GM12878 (cell line): ENCODE data around the gene FAM186B. TPM values are rescaled to one million over a fixed set of nuclear protein-coding genes. Genes with fewer than 3 reads are reported as not detected.

ENCODE experiments used
- BHLHE40 ChIP-seq, 2 experiments: fragments of 450-650 bp in 1 of 2; IDR thresholded peaks; 2 replicates each; pipeline ENCODE4 v1.6.1; 2011 to 2017; ENCODE audit warnings: low read depth in 2 of 2, borderline replicate concordance in 1 of 2, improper control_type of control experiment in 1 of 2, low read length in 1 of 2, mild to moderate bottlenecking in 1 of 2
- CBX3 ChIP-seq: fragments of 200-600 bp; sonication (generic); IDR thresholded peaks from 2 replicates; pipeline ENCODE4 v1.6.1; 2016; ENCODE audit warnings: low read depth, borderline replicate concordance
- CEBPB ChIP-seq, 2 experiments: fragments of 150-350 bp in 1 of 2; IDR thresholded peaks; 2 replicates each; pipeline ENCODE4 v1.6.1; 2012 to 2014; ENCODE audit warnings: low read depth in 2 of 2, low read length in 2 of 2, borderline replicate concordance in 1 of 2, inconsistent platforms in 1 of 2
- DPF2 ChIP-seq: fragments of 450-650 bp; IDR thresholded peaks from 2 replicates; pipeline ENCODE4 v1.6.1; 2017; ENCODE audit warnings: mild to moderate bottlenecking
- FOXK2 ChIP-seq: fragments of 450-650 bp; IDR thresholded peaks from 2 replicates; pipeline ENCODE4 v1.6.1; 2017; ENCODE audit warnings: mild to moderate bottlenecking, moderate library complexity
- FOXM1 ChIP-seq: IDR thresholded peaks from 2 replicates; pipeline ENCODE4 v1.6.1; 2012; ENCODE audit warnings: low read depth, mild to moderate bottlenecking, inconsistent platforms, low read length, moderate library complexity
- HCFC1 ChIP-seq: fragments of 150-350 bp; IDR thresholded peaks from 2 replicates; pipeline ENCODE4 v1.6.1; 2014; ENCODE audit warnings: low read length
- HDGF ChIP-seq: fragments of 450-650 bp; IDR thresholded peaks from 2 replicates; pipeline ENCODE4 v1.6.1; 2016; ENCODE audit warnings: antibody characterized with exemption
- IKZF2 ChIP-seq, 2 experiments: fragments of 450-650 bp; IDR thresholded peaks; 2 replicates each; pipeline ENCODE4 v1.6.1; 2017; ENCODE audit warnings: mild to moderate bottlenecking in 2 of 2, moderate library complexity in 2 of 2
- KDM1A ChIP-seq: fragments of 200-600 bp; sonication (generic); IDR thresholded peaks from 2 replicates; pipeline ENCODE4 v1.6.1; 2016; ENCODE audit warnings: borderline replicate concordance
- MEF2B ChIP-seq: fragments of 450-650 bp; IDR thresholded peaks from 2 replicates; pipeline ENCODE4 v1.6.1; 2018; ENCODE audit warnings: mild to moderate bottlenecking, moderate library complexity; ENCODE audit not compliant: partially characterized antibody, poor library complexity, severe bottlenecking
- MXI1 ChIP-seq: fragments of 150-350 bp; IDR thresholded peaks from 2 replicates; pipeline ENCODE4 v1.6.1; 2011; ENCODE audit warnings: low read depth, mild to moderate bottlenecking, inconsistent platforms, low read length, improper control_type of control experiment
- MYC ChIP-seq: IDR thresholded peaks from 2 replicates; pipeline ENCODE4 v1.6.1; 2011; ENCODE audit warnings: mild to moderate bottlenecking, low read length, moderate library complexity, inconsistent platforms; ENCODE audit not compliant: insufficient read depth, insufficient replicate concordance, insufficient read length, severe bottlenecking
- NFIC ChIP-seq: IDR thresholded peaks from 2 replicates; pipeline ENCODE4 v1.6.1; 2012; ENCODE audit warnings: low read depth, mild to moderate bottlenecking, inconsistent platforms, low read length, moderate library complexity
- NFYA ChIP-seq: IDR thresholded peaks from 2 replicates; pipeline ENCODE4 v1.6.1; 2011; ENCODE audit warnings: low read depth, mild to moderate bottlenecking, low read length, improper control_type of control experiment, borderline replicate concordance
- NR2C1 ChIP-seq: fragments of 450-650 bp; IDR thresholded peaks from 2 replicates; pipeline ENCODE4 v1.6.1; 2017; ENCODE audit warnings: antibody characterized with exemption, mild to moderate bottlenecking, moderate library complexity
- NR2F1 ChIP-seq: fragments of 450-650 bp; conservative IDR thresholded peaks from 2 replicates; pipeline ENCODE4 v1.6.1; 2017; ENCODE audit warnings: mild to moderate bottlenecking
- PAX8 ChIP-seq: fragments of 450-650 bp; IDR thresholded peaks from 2 replicates; pipeline ENCODE4 v1.6.1; 2017; ENCODE audit warnings: mild to moderate bottlenecking, moderate library complexity
- POLR2AphosphoS5 ChIP-seq: IDR thresholded peaks from 2 replicates; pipeline ENCODE4 v1.6.1; 2011; ENCODE audit warnings: mild to moderate bottlenecking, low read length, inconsistent platforms
- POU2F2 ChIP-seq: IDR thresholded peaks from 3 replicates; pipeline ENCODE4 v1.6.1; 2011; ENCODE audit warnings: low read depth, mild to moderate bottlenecking, low read length, borderline replicate concordance
- RAD21 ChIP-seq: IDR thresholded peaks from 2 replicates; pipeline ENCODE4 v1.6.1; 2011; ENCODE audit warnings: mild to moderate bottlenecking, low read depth, low read length, moderate library complexity; ENCODE audit not compliant: insufficient read depth
- RB1 ChIP-seq: fragments of 450-650 bp; formaldehyde crosslinking; IDR thresholded peaks from 2 replicates; pipeline ENCODE4 v1.6.1; 2017; ENCODE audit warnings: mild to moderate bottlenecking, borderline replicate concordance
- SUPT20H ChIP-seq: IDR thresholded peaks from 2 replicates; pipeline ENCODE4 v1.6.1; 2011; ENCODE audit warnings: low read depth, mild to moderate bottlenecking, low read length, moderate library complexity, borderline replicate concordance; ENCODE audit not compliant: control insufficient read depth
- TAF1 ChIP-seq: IDR thresholded peaks from 2 replicates; pipeline ENCODE4 v1.6.1; 2011; ENCODE audit warnings: mild to moderate bottlenecking, low read depth, low read length, borderline replicate concordance
- ZNF207 ChIP-seq: fragments of 450-650 bp; IDR thresholded peaks from 2 replicates; pipeline ENCODE4 v1.6.1; 2014; ENCODE audit warnings: antibody characterized with exemption, mild to moderate bottlenecking, borderline replicate concordance
- polyA plus RNA-seq, 11 experiments: library from polyadenylated mRNA; depleted of rRNA in 4 of 11; unstranded in 6 of 11; stranded (reverse) in 5 of 11; fragments of >200 nt; fragmentation: Nextera tagmentation in 4 of 11; fragmentation: Illumina TruSeq in 1 of 11; extraction: Ambion mirVana in 4 of 11; extraction: Trizol in 1 of 11; gene quantifications; 1 replicate in 1 of 11; 2 replicates in 10 of 11; pipeline versions ENCODE4 v1.2.1 to v1.2.3, GENCODE V29; 2011 to 2016; ENCODE audit warnings: inconsistent platforms in 2 of 11, missing spikeins in 2 of 11, low read depth in 1 of 11
- total RNA-seq, 4 experiments: library from RNA; depleted of rRNA in 3 of 4; stranded (reverse); fragments of >200 nt in 3 of 4; fragmentation: Illumina TruSeq in 1 of 4; extraction: Trizol in 1 of 4; gene quantifications; 2 replicates each; pipeline versions ENCODE4 v1.2.1 to v1.2.3, GENCODE V29; 2013 to 2021
- TF ChIP-seq, protein P1 (sequence below): fragments of 450-650 bp; IDR thresholded peaks from 2 replicates; pipeline ENCODE4 v1.6.1; 2017; ENCODE audit warnings: antibody characterized with exemption, mild to moderate bottlenecking, moderate library complexity
- TF ChIP-seq, protein P2 (sequence below), 3 experiments: IDR thresholded peaks in 2 of 3; conservative IDR thresholded peaks in 1 of 3; 2 replicates each; pipeline ENCODE4 v1.5.1; 2011; ENCODE audit warnings: low read depth in 3 of 3, low read length in 3 of 3, mild to moderate bottlenecking in 3 of 3, control low read depth in 2 of 3, moderate library complexity in 2 of 3, inconsistent platforms in 1 of 3, mixed read lengths in 1 of 3; ENCODE audit not compliant: control insufficient read depth in 2 of 3, insufficient read depth in 1 of 3; ENCODE audit errors: extremely low read depth in 1 of 3

Gene FAM186B
- total and polyA plus RNA-seq, 10 of the 15 experiments (the other 5 are each of a cell fraction or from before 2014, with no cell fraction given), result 0.13 to 0.79 (median 0.51) TPM

DNA sequence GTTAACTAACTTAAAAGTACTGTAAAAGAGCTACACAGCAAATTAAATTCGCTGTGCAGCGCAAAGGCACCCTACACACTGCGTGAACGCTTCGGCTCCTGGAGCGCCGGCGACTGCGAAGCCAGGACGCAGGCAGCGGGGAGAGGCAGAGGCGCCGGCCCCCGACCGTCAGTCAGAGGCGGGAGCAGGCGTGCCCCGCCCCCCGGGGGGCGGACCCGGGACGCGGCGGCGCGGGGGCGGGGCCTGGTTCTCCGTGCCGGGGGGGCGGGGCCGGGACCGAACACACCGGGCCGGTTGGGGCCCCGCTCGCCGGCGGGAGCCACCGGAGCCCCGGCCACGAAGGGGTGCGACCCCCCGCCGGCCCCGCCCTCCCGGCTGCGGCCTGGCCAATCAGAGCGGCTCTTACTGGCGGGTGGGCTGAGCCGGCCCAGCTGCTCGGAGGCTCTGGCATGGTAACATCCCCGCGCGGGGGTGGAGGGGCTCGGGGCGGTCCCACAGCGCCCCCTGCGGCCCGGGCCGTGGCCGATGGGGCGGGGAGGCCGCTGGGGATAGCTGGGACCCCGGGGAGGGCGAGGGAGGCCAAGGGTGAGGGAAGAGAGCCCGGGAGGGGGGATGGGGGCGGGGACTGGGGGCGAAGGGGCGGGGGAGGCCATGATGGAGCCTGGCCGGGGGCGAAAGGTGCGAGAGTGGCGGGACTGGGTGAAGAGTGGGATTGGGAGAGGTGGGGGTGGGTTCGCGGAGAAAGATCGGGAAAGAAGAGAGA is 17.9 kb upstream of the FAM186B start, which contains the start of gene PRPF40B (continued):
- TF ChIP-seq, protein P1, sequence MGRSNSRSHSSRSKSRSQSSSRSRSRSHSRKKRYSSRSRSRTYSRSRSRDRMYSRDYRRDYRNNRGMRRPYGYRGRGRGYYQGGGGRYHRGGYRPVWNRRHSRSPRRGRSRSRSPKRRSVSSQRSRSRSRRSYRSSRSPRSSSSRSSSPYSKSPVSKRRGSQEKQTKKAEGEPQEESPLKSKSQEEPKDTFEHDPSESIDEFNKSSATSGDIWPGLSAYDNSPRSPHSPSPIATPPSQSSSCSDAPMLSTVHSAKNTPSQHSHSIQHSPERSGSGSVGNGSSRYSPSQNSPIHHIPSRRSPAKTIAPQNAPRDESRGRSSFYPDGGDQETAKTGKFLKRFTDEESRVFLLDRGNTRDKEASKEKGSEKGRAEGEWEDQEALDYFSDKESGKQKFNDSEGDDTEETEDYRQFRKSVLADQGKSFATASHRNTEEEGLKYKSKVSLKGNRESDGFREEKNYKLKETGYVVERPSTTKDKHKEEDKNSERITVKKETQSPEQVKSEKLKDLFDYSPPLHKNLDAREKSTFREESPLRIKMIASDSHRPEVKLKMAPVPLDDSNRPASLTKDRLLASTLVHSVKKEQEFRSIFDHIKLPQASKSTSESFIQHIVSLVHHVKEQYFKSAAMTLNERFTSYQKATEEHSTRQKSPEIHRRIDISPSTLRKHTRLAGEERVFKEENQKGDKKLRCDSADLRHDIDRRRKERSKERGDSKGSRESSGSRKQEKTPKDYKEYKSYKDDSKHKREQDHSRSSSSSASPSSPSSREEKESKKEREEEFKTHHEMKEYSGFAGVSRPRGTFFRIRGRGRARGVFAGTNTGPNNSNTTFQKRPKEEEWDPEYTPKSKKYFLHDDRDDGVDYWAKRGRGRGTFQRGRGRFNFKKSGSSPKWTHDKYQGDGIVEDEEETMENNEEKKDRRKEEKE, result no peak
- TF ChIP-seq BHLHE40 (IDR thresholded peaks at IDR 0.05; ENCODE audit: borderline replicate concordance in 1 of 2, low read depth in 2 of 2, low read length in 1 of 2) (peak in 1 of 2 experiments; percentile 14; a peak in 1 of 4 replicates), NFIC (no peak), RAD21 (peak; percentile 40; the same call in 1 of the 2 replicates), MXI1 (0 out of 2 replicates have a peak, but pooled peaks have one; percentile 25), NR2C1 (peak; percentile 43; the same call in 1 of the 2 replicates), FOXK2 (no peak), HDGF (no peak), KDM1A (no peak), MEF2B (no peak), MYC (no peak), NFYA (no peak), POU2F2 (peak; percentile 56; the same call in 2 of the 3 replicates), FOXM1 (0 out of 2 replicates have a peak, but pooled peaks have one; percentile 16), POLR2AphosphoS5 (peak; percentile 91), CBX3 (no peak), TAF1 (peak; percentile 62; the same call in 1 of the 2 replicates), CEBPB (IDR thresholded peaks at IDR 0.05; ENCODE audit: borderline replicate concordance in 1 of 2, low read depth in 2 of 2, low read length in 2 of 2) (no peak), PAX8 (no peak), HCFC1 (no peak; the same call in none of the 2 replicates), NR2F1 (peak; percentile 60), SUPT20H (no peak), ZNF207 (no peak), DPF2 (peak; percentile 27; the same call in 1 of the 2 replicates), IKZF2 (IDR thresholded peaks at IDR 0.05) (no peak), RB1 (no peak)
- TF ChIP-seq, protein P2, sequence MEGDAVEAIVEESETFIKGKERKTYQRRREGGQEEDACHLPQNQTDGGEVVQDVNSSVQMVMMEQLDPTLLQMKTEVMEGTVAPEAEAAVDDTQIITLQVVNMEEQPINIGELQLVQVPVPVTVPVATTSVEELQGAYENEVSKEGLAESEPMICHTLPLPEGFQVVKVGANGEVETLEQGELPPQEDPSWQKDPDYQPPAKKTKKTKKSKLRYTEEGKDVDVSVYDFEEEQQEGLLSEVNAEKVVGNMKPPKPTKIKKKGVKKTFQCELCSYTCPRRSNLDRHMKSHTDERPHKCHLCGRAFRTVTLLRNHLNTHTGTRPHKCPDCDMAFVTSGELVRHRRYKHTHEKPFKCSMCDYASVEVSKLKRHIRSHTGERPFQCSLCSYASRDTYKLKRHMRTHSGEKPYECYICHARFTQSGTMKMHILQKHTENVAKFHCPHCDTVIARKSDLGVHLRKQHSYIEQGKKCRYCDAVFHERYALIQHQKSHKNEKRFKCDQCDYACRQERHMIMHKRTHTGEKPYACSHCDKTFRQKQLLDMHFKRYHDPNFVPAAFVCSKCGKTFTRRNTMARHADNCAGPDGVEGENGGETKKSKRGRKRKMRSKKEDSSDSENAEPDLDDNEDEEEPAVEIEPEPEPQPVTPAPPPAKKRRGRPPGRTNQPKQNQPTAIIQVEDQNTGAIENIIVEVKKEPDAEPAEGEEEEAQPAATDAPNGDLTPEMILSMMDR (IDR thresholded peaks at IDR 0.05 in 2 of 3, conservative IDR thresholded peaks at IDR 0.05 in 1 of 3; ENCODE audit: control insufficient read depth in 2 of 3, extremely low read depth in 1 of 3, insufficient read depth in 1 of 3, low read depth in 3 of 3, low read length in 3 of 3), result peak; percentile 33 to 66 (median 57)
